NCI-H2171 (cell line): Measurements from ENCODE around the gene KRT77.
A peak's percentile ranks its signal among the peaks of the same experiment; 100 is the strongest.
"Not testable (repeated sequence)": the region's sequence is repeated elsewhere in the genome, so short reads cannot be mapped to it uniquely, and the experiment has no call there.

Source experiments
- DNase-seq: peaks from one replicate; lab custom pipeline; 2025; lab: John Stamatoyannopoulos, UW

KRT77 gene

DNA sequence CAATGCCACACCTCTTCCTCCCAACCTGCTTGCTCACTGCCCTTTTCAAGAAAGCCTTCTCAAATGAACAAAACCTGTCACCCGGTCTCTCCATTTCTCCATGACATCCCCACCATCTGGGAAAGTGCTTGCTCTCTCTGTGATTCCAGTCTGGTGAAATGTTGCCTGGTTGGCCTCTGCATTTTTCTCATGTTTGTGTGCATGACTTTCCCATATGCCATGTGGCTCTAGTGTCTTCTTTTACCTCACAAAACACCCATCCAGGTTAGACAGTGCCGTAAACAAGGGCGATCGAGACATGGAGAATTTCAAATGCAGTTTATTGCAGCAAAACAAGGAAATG is 28.9 kb downstream of the KRT77 start:
- no peak for DNase-seq

- DNase-seq: no peak
Observed at GRCh38 chr12:52673713-52674432, 29.5 kb downstream of the KRT77 start.

GRCh38 chr12:52673217-52673616 is 30.1 kb downstream of the KRT77 start:
- no peak for DNase-seq

GRCh38 chr12:52672321-52672933 is 30.9 kb downstream of the KRT77 start:
- no peak for DNase-seq

- no peak for DNase-seq
Observed at GRCh38 chr12:52670961-52671360, 32.4 kb downstream of the KRT77 start.

DNA sequence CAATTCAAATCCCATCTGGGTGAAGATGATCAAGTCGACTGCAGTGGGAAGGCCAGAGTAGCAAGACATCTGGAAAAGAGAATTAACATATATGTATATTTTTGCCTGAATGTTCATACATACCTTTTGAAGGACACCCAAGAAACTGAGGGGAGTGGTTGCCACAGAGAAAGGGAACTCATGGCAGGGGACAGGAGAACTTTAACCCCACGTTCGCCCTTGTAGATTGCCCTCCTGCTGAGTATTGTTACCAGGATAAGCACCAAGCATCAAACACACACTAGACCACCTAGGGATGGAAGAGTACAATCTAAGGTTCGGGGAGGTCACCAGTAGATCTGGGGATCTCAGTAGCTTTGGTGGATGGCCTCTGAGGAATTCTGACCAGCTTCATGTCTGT is 32.8 kb downstream of the KRT77 start:
- DNase-seq: no peak

DNA sequence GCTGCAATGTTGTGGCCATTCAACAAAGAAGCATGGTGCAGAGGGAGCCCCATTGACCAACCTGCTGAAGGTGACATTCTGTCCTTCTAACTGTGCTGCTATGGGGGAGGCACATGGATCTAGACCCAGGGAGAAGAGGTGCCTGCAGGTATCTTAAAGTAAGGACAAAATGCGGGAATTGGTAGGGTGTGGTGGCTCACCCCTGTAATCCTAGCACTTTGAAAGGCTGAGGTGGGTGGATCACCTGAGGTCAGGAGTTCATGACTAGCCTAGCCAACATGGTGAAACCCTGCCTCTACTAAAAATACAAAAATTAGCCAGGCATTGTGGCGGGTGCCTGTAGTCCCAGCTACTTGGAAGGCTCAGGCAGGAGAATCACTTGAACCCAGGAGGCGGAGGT is 33.4 kb downstream of the KRT77 start:
- not testable (repeated sequence) for DNase-seq

DNA sequence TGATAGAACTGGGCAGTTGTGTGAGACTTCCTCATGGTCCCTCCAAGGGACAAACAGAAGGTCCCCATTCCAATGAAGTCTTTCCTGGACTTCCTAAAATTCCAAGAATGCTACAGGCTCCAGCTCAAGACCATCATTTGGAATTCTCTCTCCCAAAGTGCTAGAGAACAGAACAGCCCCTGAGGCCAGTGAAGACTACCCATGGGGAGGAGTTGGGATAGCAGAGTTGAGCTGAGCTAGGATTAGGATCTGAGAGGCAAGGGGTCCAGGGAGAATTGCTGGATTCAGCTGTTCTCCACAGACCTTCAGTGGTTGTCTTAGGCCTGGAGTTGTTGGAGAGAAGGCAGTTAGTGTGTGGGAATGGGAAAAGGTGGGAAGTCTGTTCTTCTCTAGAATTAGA is 33.9 kb downstream of the KRT77 start:
- DNase-seq: no peak

GRCh38 chr12:52667931-52668330 is 35.4 kb downstream of the KRT77 start:
- DNase-seq: no peak

- no peak for DNase-seq
Observed at GRCh38 chr12:52667509-52667908, 35.8 kb downstream of the KRT77 start.

DNA sequence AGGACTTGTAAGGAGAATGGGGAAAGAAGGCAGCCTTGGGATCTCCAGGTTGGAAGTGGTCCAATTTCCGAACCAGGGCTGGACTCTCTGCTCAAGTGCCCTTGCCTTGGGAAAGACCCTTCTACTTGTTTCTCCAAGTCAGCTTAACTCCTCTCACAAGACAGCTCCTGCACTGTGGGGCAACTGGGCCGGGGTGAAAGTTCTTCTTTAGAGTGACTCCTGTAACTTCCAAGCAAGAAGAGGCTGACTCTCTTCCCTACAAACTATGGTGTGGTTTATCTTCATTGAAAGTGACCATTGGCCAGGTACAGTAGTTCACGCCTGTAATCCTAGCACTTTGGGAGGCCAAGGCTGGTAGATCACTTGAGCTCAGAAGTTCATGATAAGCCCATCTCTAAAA is 36.9 kb downstream of the KRT77 start:
- no peak for DNase-seq

DNA sequence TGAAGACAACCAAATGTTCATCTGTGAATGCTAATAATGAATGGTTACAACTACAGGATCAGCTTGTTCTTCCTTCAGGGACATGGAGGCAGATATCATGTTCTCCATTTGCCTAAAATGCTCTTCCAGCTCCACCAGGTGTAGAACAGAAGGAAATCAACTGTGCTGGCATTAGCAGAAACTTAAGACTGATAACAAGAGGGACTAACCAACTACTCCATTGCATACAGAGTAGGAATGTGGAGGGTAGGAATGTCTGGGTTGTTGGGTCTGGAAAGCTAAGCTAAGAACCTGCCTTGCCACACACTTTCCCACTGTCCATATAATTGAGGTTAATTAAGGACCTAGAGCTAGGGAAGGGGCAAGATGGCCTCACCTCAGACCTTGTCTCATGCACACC is 39.9 kb downstream of the KRT77 start:
- DNase-seq: no peak

DNA sequence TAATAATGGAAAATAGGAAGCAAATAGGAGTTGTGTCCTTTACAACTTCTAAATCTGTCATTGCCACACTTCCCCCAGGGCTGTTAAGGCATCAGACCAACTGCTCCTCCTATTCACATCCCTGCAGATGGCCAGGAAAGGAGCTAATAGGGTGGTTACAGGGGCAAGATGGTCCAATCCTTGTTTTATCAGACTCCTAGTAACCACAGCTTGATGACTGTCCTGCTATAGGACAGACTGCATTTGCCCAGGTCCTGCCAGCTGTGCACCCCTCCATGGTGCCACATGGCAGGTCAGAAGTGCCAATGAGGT is 40.5 kb downstream of the KRT77 start:
- DNase-seq: no peak

DNA sequence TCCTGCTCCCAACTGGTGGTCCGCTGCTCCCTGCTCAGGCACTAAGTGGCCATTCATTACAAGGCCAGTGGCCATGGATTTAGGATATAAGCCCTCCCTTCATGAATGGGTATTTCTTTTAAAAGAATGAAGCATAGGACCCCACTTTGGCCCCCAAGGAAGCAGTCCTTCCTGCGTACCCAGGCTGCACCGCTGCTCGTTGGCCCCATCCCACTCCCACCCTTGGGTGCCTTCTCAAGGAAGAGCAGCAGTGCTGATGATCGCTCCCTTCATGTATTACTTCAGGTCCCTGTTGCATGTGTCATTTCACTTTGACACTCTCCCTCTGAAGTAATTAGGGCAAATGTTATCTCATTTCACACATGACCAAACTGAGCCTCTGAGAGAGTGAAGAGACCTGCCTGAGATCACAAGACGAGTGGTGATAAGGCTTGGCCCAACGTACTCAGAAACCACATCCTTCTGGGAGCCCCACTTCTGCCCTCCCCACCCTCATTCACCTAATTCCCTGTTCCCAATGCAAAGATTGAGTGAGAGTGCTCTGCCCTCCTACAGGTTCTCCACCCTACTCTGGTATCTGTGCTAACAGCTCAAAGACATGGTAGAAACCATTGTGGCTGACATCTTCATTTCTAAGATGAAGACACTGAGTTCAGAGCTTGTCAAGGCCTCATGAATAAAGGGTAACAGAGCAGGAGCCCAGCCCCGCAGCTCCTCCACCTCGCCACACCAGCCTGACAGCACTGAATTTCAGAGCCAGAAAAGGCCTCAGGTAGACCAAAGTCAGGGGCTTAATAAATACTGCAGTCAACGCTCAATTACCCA is 41.0 kb downstream of the KRT77 start:
- DNase-seq: no peak

GRCh38 chr12:52661668-52662067 is 41.7 kb downstream of the KRT77 start:
- no peak for DNase-seq

DNA sequence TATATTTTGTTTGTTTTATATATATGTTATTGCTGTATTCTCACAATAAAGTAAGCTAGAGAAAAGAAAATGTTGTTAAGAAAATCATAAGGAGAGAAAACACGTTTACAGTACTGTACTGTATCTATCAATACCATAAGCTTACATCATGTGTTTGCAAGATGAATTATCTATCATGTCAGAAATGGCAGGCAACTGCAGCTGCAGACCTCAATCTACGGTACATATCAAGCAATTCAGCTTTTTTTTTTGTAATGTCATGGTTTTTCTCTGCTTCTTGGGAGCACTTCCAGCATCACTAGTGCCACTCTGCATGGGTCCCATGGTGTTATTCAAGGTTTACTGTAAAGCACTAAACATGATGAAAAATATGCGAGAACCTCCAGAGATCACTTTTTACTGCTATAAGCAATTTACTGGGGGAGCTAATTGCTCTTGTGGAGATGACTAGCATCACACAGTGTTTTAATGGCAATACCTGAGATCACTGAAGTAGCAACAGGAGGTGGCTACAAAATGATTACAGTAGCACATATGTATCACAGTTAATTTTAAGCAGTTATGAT is 42.3 kb downstream of the KRT77 start:
- no peak for DNase-seq

DNA sequence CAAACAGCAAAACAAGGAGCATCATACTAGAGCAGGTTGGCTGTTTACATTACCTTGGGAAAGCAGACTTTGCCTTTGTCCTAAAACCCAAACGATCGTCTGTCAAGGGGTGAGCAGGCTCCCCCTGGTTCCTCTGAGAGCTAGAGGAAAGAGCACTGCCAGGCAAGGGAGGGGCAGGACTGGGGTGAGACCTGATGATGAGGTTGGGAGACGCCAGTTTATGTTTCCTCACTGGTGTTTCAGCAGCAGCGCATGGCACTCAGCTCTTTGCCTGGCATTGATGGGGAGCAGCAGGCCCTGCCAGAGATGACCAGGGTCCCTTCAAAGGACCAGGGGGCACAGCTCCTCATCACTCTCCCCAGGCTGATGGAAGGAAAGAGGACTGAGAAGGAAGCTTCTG is 43.4 kb downstream of the KRT77 start:
- no peak for DNase-seq

GRCh38 chr12:52659395-52659794 is 43.9 kb downstream of the KRT77 start:
- DNase-seq: peak; percentile 42

GRCh38 chr12:52658196-52658595 is 45.1 kb downstream of the KRT77 start:
- DNase-seq: no peak

DNA sequence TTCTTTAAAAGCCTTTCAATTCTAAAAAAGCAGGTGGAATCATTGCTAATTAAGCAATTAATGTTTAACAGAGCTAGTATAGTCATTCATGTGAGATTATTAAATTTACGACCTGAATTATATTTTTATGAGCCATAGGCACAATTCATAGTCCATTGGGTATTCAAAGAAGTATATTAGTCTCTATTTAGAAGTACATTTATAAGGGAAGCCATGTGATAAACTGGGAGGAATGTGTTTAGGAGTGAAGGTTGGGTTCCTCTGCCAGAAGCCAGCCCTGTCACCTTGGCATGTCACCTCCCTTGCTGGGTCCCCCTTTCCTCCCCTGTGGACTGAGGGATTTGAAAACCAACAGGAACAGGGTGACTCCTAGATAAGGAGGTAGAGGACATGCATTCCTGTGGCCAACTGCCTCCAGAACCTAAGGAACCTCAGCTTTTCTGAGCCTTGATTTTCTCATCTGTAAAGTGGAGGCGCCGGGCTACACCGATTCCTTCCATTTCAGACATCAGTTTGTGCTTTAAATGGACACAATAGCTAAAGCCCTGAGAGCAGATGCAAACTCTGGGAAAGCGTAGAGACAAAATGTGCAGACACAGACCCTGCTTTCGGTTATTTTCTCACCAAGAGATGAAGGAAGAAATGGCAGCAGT is 45.9 kb downstream of the KRT77 start:
- no peak for DNase-seq

GRCh38 chr12:52656616-52657015 is 46.7 kb downstream of the KRT77 start:
- DNase-seq: peak; percentile 32

DNA sequence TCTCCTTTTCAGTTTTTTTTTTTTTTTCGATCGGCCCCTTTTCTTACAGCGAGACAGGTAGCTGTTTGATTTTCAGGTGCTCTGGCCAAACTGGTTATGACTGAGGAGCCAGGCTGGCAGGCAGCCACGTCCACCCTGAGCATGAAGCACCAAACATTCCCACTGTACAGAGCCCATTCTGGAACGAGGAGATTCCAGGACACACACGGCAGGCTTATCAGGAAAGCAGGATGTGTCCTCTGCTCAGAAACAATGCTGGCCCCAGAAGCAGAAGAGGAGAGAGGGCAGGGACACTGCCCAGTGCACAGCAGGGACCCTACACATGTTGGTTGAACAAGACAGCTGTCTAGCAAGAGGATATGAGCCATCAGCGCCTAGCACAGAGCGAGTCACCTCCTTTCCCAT is 47.6 kb downstream of the KRT77 start:
- no peak for DNase-seq

DNA sequence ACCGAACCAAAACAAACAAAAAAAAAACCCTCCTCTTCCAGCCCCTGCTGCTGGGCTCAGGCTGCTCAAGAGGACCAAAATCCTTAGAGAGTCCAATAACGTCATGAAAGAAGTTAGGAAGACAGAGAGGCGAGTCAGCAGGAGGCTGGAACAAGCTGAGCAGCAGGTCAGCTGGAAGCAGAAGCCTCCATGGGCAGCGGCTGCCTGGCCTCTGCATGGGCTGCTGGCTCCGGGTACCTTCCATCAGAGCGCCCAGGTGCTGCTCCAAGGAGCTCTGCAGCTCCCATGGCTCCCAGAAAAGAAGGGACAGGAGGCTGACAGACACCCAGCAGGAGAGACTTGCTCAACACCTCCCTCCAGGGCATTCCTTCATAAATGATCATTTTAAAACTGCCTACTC is 48.1 kb downstream of the KRT77 start:
- no peak for DNase-seq
